Measurements from ENCODE around the gene HOXD1.

Gene HOXD1

GRCh38 chr2:176154576-176155252 is 33.8 kb upstream of the HOXD1 start:
- no peak for DNase-seq

DNA sequence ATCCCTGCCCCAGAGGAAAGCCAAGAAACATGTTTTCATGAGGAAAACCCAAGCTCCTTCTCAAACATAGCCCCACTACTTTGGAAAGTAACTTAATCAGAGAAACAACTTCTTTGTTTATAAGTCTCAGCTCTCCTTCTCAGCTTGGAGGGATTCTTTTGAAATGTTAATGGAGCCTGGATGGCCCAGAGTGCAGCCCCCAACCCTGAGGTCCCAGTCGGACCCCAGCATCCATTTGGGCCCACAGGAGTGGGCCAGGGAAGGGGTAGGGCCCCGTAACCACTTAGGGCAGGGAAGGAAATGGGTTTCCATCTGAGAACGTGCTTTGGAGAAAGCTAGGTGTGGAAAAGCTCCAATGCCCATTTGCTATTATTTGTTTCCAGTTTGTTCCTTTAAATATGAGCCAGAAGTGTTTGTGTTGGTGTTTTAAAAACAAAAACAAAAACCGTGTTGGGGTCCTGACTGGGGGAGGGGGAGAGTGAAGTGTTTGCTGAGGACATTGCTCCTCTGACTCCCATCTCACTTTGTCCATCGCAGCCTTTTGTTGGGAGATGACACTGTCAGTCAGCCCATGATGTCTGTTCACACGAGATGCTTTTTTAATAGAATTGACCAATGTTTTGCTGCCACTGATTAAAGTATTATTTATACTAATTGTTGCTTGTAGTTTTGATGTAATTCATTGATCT is 33.0 kb upstream of the HOXD1 start:
- no peak for DNase-seq

- no peak for DNase-seq
These were observed 32.1 kb upstream of the HOXD1 start for GRCh38 chr2:176156301-176156806.

DNA sequence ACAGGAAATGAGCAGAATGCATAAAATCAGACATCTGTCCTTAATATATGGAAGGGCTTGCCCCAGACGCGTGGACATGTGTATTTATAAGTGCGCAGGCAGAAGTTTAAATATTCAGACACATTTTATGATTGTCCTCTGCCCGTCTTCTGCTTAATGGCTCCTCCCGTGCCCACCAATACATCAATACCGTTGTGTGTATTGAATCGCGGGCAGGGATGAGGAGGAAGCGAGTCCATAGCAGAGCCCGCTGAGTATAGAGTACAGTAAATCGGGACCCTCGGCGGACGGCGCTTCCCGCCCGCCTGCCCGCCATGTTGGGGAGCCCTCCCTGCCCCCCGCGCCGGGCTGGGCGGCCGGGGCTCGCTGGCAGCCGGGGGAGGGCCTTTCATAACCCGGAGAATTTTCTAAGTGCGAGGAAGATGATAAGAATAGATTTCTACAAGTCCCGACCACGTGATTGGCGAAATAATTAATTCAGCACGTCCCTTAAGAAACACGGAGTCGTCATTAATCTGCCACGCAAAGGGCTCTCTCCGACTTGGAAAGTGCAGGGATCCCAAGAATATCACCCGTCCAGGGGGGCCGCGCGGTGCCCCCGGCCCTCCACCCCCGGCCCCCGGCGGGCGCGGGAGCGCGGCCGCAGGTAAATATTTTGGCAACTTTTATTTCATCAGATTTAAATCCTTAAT is 31.5 kb upstream of the HOXD1 start, which contains the start of gene HOXD3:
Gene HOXD3 (plus strand): TSS at position 501 of the 692 bp plus-strand sequence. CDS start 11,808 bp downstream, outside the sequence.
- DNase-seq, result no peak

GRCh38 chr2:176157499-176158185 is 30.8 kb upstream of the HOXD1 start:
- DNase-seq, result no peak

- no peak for DNase-seq
These were observed 30.3 kb upstream of the HOXD1 start for GRCh38 chr2:176158186-176158591.

GRCh38 chr2:176158855-176159662 is 29.4 kb upstream of the HOXD1 start:
- no peak for DNase-seq

DNA sequence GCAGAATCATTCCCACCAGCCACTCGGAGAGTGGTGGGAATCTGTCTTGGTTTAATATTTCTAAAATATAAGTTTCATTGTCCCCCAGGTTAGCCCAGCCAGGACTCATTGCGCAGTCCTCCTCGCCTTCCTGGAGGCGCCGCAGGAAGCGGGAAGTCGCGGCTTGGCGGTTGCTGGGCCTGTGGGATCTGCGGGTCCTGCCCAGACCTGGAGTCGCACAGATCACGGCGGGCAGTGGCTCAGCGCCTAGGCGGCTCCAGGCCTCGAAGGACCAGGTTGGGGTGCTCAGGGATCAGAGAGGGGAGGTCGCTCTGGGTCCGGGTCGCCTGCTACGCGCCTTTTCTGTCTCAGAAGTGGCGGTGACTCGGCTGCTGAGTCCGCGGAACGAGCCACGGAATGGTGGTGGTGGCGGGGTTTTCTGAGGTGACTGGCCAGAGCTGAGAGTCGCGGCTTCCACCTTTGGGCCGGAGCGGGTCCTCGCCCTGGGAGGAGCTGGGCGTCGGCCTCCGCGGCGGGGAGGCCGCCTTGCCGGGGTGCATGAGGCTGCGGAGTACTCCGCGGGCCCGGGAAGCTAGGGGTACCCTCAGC is 28.7 kb upstream of the HOXD1 start:
- no peak for DNase-seq

DNA sequence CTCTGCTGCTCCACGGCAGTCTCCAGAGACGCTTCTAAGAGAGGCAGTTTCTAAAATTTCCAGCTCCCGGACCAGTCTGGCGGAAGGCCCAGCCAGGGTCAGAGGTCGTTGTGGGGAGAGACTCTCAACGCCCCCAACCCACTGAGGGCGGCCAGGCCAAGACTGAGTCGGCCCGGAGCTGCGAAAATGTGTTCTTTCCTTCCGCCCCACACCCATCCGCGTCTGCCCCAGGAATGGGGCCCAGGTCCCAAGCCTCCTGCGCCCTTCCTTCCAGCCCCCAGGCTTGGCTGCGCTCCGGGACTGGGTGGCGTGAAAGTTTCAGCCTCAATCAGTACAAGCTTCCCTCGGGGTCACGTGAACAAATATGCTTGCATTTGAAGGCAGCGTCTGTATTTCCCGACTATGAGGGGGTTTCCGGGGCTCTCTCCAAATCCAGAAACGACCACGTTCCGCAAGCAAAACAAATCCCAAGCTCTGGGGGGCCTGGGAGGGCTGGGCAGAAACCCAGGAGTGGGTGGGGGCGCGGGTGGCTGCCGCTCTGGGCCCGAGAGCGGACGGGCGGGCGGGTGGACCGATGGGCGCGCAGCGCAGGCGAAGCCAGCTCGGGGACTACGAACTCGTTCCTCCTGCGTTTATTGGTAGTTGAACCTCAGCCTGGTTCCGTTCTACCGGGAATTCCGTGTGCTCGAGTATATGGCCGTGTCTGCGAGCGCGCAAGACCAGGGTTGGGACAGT is 28.1 kb upstream of the HOXD1 start:
- DNase-seq, result no peak

DNA sequence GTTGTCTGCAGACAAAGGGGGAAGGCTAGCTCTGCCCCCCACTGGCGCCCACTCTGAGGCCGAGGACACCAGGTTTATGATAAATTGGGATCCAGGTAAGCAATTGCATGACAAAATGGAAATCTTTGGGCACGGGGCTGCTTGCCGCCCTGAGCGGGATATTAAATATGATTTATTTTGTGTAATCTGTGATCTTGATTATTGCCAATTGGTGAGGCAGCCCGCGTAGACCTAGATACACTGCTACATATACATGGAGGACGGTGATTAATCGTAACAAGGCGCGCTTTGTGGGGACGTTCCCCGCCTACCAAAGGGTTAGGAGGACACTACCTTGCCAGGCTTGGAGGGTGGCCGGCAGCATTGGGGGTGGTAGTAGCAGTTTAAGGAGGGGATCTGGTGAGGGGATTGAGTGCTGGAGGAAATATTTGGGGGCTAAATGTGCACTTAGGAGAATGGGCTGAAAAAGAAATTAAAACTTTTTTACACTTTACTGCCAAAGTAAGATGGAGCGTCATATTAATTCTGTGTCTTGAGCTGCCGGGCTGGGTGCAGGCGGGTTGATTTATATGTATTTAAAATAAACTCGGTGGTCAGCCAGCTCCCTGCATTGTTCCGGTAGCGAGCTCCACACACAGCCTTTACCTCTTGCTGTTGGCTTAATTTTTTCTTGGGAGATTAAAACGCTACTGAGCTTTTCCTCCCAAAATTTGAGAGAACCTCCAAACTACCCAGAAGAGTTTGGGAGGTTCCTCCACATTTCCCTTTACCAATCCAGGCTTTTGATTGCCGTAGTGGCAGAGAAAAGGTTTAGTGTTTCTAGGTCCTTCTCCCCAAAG is 27.3 kb upstream of the HOXD1 start:
- no peak for DNase-seq

DNA sequence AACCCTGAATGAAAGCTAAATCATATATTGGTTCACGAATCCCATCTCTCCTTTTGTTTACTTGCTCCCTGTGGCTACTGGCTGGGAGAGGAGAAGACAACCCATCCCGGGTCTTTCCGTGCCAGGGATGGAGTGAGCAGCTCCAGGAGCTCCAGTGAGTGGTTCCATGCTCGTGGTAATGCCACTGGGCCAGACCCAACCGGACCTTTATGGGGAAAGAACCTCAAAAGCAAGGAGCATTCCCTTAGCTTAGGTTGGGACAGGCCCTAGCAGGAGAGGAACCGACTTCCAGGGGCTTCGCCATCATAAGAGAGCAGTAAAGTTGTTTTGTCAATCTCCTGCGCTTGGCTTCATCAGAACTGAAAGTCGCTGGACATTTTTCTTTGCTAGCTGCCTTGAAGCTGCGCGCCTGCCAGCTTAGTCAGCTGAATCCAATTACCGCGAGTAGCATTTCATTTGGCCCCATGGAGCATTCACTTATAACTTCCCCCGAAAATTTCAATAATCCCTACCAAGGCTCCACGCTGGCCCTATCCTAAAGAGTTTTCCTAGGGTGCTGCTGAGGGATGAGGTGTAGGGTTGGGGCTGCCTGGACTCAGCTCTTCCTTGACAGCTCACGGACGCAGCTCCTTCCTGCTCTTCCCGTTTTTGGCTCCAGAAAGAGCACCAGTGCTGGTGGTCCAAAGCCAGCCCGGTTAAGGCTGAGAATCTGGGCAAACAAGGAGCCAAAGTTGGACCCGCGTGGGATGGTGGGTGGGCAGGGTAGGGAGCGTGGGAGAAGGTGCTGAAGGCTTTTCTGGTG is 26.4 kb upstream of the HOXD1 start:
- DNase-seq, result no peak

DNA sequence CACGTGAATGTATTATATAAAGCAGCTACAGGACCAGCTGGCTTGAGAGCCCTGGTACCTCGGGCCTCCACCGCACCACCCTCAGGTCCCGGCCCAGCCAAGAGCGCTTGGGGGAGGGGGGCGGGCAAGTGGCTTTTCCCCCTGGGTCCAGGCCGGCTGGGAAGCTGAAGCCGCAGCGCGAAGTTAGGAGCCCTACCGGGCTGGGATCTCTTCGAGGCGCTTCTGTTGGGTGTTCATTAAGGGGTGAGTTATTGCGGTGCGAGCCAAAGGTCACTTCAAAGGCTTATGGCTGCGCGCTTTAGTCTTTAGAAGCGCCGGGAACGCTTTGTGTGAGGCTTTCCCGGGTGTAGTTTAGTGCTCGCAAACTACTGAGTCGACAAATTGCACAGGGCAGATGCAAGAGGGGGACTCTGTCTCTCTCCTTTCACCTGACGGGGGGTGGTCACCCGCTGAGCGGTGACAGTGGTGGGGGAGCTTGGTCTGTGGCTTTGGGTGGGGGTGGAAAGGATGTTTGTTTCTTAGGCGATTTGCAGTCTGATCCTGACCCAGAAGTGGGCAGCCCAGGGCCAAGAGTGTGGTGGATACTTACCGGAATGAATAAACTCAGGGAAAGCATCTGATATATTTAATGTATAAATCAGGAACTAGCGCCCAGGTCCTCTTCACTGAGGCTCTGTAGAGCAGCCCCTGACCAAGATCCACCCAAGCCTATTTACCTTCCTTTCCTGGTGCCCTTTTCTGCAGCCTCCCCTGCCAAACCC is 25.4 kb upstream of the HOXD1 start:
- no peak for DNase-seq

DNA sequence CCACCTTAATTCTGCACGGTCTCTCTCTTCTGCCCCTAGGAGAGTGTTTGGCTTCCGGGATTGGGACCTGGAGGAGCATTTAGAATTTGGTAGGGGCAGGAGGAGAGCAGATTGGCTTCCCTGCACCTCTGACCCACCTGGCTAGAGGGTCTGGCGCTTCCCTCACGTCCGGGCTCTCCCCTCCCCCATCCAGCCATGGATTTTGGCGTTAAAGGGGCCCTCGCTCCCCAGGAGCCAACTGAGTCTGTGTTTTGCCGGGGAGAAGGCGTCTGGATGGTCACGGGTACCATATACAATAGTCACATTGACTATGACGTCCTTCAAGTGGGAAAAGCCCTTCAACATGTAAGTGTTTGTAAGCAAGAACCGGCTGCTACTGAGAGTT is 24.8 kb upstream of the HOXD1 start:
- DNase-seq, result no peak

GRCh38 chr2:176164201-176164600 is 24.3 kb upstream of the HOXD1 start:
- no peak for DNase-seq

DNA sequence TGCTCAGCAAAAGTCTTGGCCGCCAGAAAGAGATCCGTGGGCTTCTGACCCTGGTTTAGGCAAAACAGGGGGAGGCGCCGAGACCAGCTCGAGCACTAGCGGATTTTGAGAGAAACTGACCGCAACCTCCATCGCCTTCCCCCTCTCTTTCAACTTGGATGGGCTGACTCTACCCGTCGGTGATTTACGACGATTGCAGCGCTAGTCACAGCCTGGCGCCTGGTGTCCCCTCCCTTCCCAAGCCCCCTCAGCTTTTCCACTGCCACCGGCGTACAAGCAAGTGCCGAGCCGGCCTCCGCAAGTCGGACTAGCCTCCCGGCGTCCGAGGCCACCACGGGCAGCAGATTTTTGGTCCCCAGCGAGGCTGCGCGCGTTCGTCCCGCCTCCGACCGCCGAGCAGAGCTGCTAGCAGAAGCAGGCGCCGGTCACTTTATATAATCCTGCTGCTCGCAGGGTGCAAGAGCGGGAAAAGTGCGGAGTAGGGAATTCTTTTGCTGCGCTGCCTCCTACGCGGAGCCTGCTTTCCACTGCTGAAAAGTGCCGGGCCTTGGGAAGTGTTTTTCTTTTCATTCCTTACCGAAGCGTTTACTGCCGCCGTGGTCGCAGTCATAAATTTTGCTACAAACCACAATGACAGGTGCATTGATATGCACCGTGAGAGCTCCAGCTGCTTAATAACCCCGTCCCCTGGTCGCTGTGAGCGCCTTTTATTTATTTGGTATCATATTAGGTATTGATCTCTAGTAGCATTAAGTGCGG is 23.7 kb upstream of the HOXD1 start:
- no peak for DNase-seq

- DNase-seq, result no peak
These were observed 23.0 kb upstream of the HOXD1 start for GRCh38 chr2:176165370-176166050.

GRCh38 chr2:176166272-176166671 is 22.2 kb upstream of the HOXD1 start:
- DNase-seq, result no peak

All from SIG-M5 (cell line).